IPS-NIHi11 (cell line): ENCODE measurements around the gene KCNQ1.

Experiments used
- DNase-seq: peaks from one replicate; pipeline ENCODE4 v3.0.0; 2012; ENCODE audit warnings: mixed read lengths, low spot score

KCNQ1 gene

GRCh38 chr11:2732940-2733628 is 288.3 kb downstream of the KCNQ1 start:
- DNase-seq = no peak

- DNase-seq = no peak
These were observed 289.6 kb downstream of the KCNQ1 start for GRCh38 chr11:2734181-2735052.

GRCh38 chr11:2735053-2735589 is 290.3 kb downstream of the KCNQ1 start:
- no peak for DNase-seq

GRCh38 chr11:2736577-2737225 is 291.9 kb downstream of the KCNQ1 start:
- DNase-seq = no peak

GRCh38 chr11:2737226-2737590 is 292.4 kb downstream of the KCNQ1 start:
- DNase-seq = no peak

- no peak for DNase-seq
These were observed 293.1 kb downstream of the KCNQ1 start for GRCh38 chr11:2737866-2738265.

GRCh38 chr11:2738551-2739431 is 294.0 kb downstream of the KCNQ1 start:
- no peak for DNase-seq

- DNase-seq = no peak
These were observed 294.9 kb downstream of the KCNQ1 start for GRCh38 chr11:2739531-2740274.

GRCh38 chr11:2740275-2740940 is 295.6 kb downstream of the KCNQ1 start:
- no peak for DNase-seq

- no peak for DNase-seq
These were observed 296.2 kb downstream of the KCNQ1 start for GRCh38 chr11:2741006-2741376.

GRCh38 chr11:2741377-2742131 is 296.7 kb downstream of the KCNQ1 start:
- DNase-seq = no peak

- no peak for DNase-seq
These were observed 297.4 kb downstream of the KCNQ1 start for GRCh38 chr11:2742201-2742600.

GRCh38 chr11:2742611-2743426 is 298.0 kb downstream of the KCNQ1 start:
- no peak for DNase-seq

GRCh38 chr11:2743427-2744110 is 298.8 kb downstream of the KCNQ1 start:
- no peak for DNase-seq

GRCh38 chr11:2744166-2744565 is 299.4 kb downstream of the KCNQ1 start:
- no peak for DNase-seq

- DNase-seq = no peak
These were observed 300.7 kb downstream of the KCNQ1 start for GRCh38 chr11:2745511-2745910.

- DNase-seq = no peak
These were observed 301.8 kb downstream of the KCNQ1 start for GRCh38 chr11:2746401-2747247.
